ENCODE data around the gene LTA.

LTA gene

DNA sequence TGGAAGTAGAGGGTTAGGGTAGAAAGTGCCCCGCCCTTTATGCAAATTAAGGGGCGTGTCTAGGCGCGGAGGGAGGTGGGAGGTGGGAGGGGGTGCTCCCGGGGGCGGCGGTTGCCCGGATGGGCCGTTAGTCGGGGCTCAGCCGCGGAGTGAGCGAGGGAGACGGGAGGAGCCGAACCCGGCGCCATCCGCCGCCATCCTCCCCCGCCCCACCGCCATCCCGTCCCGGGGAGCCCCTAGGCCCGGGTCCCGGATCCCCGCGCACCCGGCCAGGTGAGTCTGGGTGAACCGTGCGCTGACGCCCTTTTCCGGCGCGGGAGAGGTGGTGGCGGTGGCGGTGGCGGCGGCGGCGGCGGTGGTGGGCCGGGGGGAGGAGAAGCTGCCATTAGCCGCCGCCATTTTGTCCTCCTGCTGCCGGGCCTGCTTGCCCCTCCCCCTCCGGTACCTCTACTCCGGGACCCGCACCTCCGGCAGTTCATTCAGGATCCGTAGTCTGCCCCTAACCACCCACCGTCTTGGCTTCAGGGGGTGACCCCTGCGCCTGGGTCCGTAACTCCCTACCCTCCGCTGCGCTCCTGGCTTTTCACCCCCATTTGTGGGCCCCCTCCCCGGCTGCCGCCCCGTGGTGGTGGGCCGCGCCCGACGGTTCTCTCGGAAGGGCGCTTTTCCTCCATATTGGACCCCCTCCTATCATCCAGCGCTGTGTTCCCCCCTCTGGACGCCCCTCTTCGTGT lies 48.7 kb downstream of the LTA start, which contains the start of gene PRRC2A:
PRRC2A (plus strand) TSS at position 130 of the 734 bp plus-strand sequence. CDS start 2,075 bp downstream, outside the sequence.
- peak within 1 kb of the TSS; percentile 74 for H3K4me3 ChIP-seq (ENCODE audit: low read depth, low read length)
- peak; percentile 92 for DNase-seq
- H3K9me3 ChIP-seq (ENCODE audit: severe bottlenecking) = no peaks in the 10 kb centered on the region
- peak within 1 kb of the TSS; percentile 99 for H3K27ac ChIP-seq
- TF ChIP-seq, protein P1, sequence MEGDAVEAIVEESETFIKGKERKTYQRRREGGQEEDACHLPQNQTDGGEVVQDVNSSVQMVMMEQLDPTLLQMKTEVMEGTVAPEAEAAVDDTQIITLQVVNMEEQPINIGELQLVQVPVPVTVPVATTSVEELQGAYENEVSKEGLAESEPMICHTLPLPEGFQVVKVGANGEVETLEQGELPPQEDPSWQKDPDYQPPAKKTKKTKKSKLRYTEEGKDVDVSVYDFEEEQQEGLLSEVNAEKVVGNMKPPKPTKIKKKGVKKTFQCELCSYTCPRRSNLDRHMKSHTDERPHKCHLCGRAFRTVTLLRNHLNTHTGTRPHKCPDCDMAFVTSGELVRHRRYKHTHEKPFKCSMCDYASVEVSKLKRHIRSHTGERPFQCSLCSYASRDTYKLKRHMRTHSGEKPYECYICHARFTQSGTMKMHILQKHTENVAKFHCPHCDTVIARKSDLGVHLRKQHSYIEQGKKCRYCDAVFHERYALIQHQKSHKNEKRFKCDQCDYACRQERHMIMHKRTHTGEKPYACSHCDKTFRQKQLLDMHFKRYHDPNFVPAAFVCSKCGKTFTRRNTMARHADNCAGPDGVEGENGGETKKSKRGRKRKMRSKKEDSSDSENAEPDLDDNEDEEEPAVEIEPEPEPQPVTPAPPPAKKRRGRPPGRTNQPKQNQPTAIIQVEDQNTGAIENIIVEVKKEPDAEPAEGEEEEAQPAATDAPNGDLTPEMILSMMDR (IDR thresholded peaks at IDR 0.05; ENCODE audit: low read depth, low read length) = no peak
- H3K27me3 ChIP-seq (ENCODE audit: insufficient read depth, low read depth, severe bottlenecking) = no peaks in the 10 kb centered on the region
- peaks cover 51% of the 10 kb centered on the region for H3K36me3 ChIP-seq

DNA sequence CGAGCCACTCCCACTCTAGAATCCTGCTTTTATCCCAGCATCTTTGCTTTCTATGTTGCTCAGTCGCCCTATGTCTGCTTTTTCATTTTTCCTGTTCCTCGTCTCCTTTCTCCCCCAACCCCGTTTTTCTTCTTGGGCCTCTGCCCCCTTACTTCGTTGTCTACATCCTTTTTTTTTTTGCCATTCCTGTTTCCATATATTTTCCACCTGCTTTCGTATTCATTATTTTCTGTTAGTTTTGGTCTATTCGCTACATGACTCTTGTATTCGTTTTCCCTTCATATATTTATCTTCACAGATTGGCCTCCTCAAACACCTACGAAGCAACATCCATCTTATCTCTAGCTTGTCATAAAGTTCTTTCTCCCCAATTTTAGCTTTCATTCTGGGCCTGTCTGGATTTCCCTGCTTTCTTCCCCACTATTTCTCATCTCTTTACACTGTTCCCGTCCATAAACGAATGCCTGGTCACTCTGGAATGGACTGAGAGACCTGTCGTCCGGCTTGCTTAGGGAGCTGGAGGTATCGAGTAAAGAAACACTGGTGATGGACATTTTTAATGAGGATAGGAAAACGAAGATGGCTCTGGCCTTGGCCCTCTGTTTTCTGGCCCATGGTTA lies 49.3 kb downstream of the LTA start:
- H3K36me3 ChIP-seq = peaks cover 58% of the 10 kb centered on the region
- TF ChIP-seq, protein P1 (IDR thresholded peaks at IDR 0.05; ENCODE audit: low read depth, low read length) = no peak
- no peaks in the 10 kb centered on the region for H3K27me3 ChIP-seq (ENCODE audit: insufficient read depth, low read depth, severe bottlenecking)
- DNase-seq = no peak
- no peaks in the 10 kb centered on the region for H3K9me3 ChIP-seq (ENCODE audit: severe bottlenecking)
- H3K27ac ChIP-seq = peak overlapping the region; percentile 99
- peak overlapping the region; percentile 74 for H3K4me3 ChIP-seq (ENCODE audit: low read depth, low read length)

DNA sequence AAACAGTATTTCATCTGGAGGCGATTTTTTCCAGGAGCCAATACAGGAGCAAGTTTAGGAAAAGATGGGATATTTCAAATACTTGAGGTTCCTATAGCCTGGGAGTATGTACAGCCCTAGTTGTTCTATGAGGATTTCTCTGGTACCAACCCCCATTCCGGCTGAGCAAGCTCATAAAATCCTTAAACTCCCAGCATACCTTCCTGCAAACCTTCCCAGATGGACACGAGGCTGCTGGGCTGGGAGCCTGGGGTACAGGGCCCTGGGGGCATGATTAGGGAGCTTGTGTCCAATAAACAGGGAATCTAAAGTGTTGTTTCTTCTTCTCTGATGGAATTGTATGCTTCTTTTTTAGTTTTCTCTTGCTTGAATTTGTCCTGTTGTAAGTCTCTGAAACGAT lies 49.9 kb downstream of the LTA start:
- H3K36me3 ChIP-seq = peaks cover 63% of the 10 kb centered on the region
- TF ChIP-seq, protein P1 (IDR thresholded peaks at IDR 0.05; ENCODE audit: low read depth, low read length) = no peak

DNA sequence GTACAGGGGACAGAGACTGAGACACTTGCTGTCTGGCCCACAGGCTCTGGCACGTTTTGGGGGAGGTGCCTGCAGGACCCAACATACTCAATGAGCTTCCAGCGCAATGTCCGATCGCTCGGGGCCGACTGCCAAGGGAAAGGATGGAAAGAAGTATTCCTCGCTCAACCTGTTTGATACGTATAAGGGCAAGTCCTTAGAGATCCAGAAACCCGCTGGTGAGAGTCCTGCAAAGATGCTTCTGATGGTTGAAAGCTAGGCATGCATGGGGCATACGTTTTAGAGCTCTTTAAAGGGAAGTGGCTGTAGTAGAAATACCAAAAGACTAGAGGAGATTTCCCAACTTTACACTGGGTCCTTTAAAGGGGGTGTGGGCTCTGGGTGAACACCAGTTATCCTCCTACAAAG lies 50.6 kb downstream of the LTA start:
- TF ChIP-seq, protein P1 (IDR thresholded peaks at IDR 0.05; ENCODE audit: low read depth, low read length) = no peak
- no peaks in the 10 kb centered on the region for H3K27me3 ChIP-seq (ENCODE audit: insufficient read depth, low read depth, severe bottlenecking)
- H3K27ac ChIP-seq = peak overlapping the region; percentile 99
- no peaks in the 10 kb centered on the region for H3K9me3 ChIP-seq (ENCODE audit: severe bottlenecking)
- H3K4me3 ChIP-seq (ENCODE audit: low read depth, low read length) = no peak overlapping the region
- peaks cover 70% of the 10 kb centered on the region for H3K36me3 ChIP-seq
- no peak for DNase-seq

More for the DNA sequence above, 49.9 kb downstream of the LTA start:
- H3K9me3 ChIP-seq (ENCODE audit: severe bottlenecking) = no peaks in the 10 kb centered on the region
- no peak for DNase-seq
- peak overlapping the region; percentile 74 for H3K4me3 ChIP-seq (ENCODE audit: low read depth, low read length)
- no peaks in the 10 kb centered on the region for H3K27me3 ChIP-seq (ENCODE audit: insufficient read depth, low read depth, severe bottlenecking)
- peak overlapping the region; percentile 99 for H3K27ac ChIP-seq
